ENCODE measurements around the gene C4orf17. TPM values are rescaled to one million over a fixed set of nuclear protein-coding genes. Genes with fewer than 3 reads are reported as not detected.
A peak's percentile ranks its signal among the peaks of the same experiment; 100 is the strongest.

C4orf17 gene
- total RNA-seq, 1 experiment from 2014 or later = not detected

GRCh38 chr4:99563310-99564186 lies 52.7 kb downstream of the C4orf17 start, which contains the start of gene TRMT10A:
Gene TRMT10A (minus strand): TSS chr4:99564039. CDS start chr4:99559338, 4,701 bp downstream.
- no peaks in the 10 kb centered on the region for H3K27me3 ChIP-seq (replicated peaks; ENCODE audit: control insufficient read depth, insufficient read depth, low read length)
- Mint-ChIP-seq H3K4me1 (ENCODE audit: low read depth, unreplicated experiment) (no peaks in the 10 kb centered on the region), H3K4me3 (ENCODE audit: unreplicated experiment) (peak within 1 kb of the TSS; percentile 94), H3K9me3 (ENCODE audit: unreplicated experiment) (no peaks in the 10 kb centered on the region), H3K27ac (ENCODE audit: unreplicated experiment) (peak within 1 kb of the TSS; percentile 99), H3K36me3 (ENCODE audit: insufficient read depth, unreplicated experiment) (peaks cover 8% of the 10 kb centered on the region), H3K27me3 (ENCODE audit: insufficient read depth, unreplicated experiment) (no peaks in the 10 kb centered on the region)
- no TSS peak for BruUV-seq (replicated peaks)
- POLR2A ChIA-PET = interaction anchor here (0.5 to 1.0 kb wide), 5 partner anchors 13 to 397 kb away, joined by 3 to 6 read pairs (median 4); no protein-coding TSS in a partner anchor
- H3K4me1 ChIP-seq = no peaks in the 10 kb centered on the region
- no peaks in the 10 kb centered on the region for H3K36me3 ChIP-seq (ENCODE audit: control insufficient read depth, insufficient read depth, low read length)
- CTCF ChIA-PET = interaction anchor here (0.6 to 1.8 kb wide), 4 partner anchors 17 to 905 kb away, joined by 3 to 20 read pairs (median 3); partner anchors contain the start of gene TSPAN5
- TF ChIP-seq, protein P1, sequence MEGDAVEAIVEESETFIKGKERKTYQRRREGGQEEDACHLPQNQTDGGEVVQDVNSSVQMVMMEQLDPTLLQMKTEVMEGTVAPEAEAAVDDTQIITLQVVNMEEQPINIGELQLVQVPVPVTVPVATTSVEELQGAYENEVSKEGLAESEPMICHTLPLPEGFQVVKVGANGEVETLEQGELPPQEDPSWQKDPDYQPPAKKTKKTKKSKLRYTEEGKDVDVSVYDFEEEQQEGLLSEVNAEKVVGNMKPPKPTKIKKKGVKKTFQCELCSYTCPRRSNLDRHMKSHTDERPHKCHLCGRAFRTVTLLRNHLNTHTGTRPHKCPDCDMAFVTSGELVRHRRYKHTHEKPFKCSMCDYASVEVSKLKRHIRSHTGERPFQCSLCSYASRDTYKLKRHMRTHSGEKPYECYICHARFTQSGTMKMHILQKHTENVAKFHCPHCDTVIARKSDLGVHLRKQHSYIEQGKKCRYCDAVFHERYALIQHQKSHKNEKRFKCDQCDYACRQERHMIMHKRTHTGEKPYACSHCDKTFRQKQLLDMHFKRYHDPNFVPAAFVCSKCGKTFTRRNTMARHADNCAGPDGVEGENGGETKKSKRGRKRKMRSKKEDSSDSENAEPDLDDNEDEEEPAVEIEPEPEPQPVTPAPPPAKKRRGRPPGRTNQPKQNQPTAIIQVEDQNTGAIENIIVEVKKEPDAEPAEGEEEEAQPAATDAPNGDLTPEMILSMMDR (IDR thresholded peaks at IDR 0.05; ENCODE audit: insufficient read depth in 1 of 2, low read depth in 1 of 2, low read length in 1 of 2, severe bottlenecking in 1 of 2, unreplicated experiment in 1 of 2) = no peak
- DNase-seq = peak; percentile 94 to 96
- peak within 1 kb of the TSS; percentile 89 for H3K4me3 ChIP-seq (ENCODE audit: low read depth, low read length)
- intact Hi-C loops (cut with micrococcal nuclease; ENCODE audit: unreplicated experiment) = loop anchor here (1.0 to 10.0 kb wide), 5 partner anchors 159 to 1301 kb away; partner anchors contain the start of genes H2AZ1 and RAP1GDS1
- H3K9me3 ChIP-seq = no peaks in the 10 kb centered on the region

- peak overlapping the region; percentile 29 for H3K4me3 Mint-ChIP-seq (ENCODE audit: unreplicated experiment)
- no peaks in the 10 kb centered on the region for H3K36me3 ChIP-seq (ENCODE audit: control insufficient read depth, insufficient read depth, low read length)
- POLR2A ChIA-PET = no interaction called here
- TF ChIP-seq, protein P1 (IDR thresholded peaks at IDR 0.05; ENCODE audit: insufficient read depth in 1 of 2, low read depth in 1 of 2, low read length in 1 of 2, severe bottlenecking in 1 of 2, unreplicated experiment in 1 of 2) = no peak
- H3K27ac Mint-ChIP-seq (ENCODE audit: unreplicated experiment) = no peak overlapping the region
- H3K9me3 Mint-ChIP-seq (ENCODE audit: unreplicated experiment) = no peaks in the 10 kb centered on the region
- CTCF ChIA-PET = no interaction called here
- no peaks in the 10 kb centered on the region for H3K4me1 Mint-ChIP-seq (ENCODE audit: low read depth, unreplicated experiment)
- no peaks in the 10 kb centered on the region for H3K27me3 ChIP-seq (replicated peaks; ENCODE audit: control insufficient read depth, insufficient read depth, low read length)
- H3K4me3 ChIP-seq (ENCODE audit: low read depth, low read length) = no peak overlapping the region
- H3K36me3 Mint-ChIP-seq (ENCODE audit: insufficient read depth, unreplicated experiment) = peaks cover 8% of the 10 kb centered on the region
- no peaks in the 10 kb centered on the region for H3K4me1 ChIP-seq
- DNase-seq = no peak
- intact Hi-C loops (cut with micrococcal nuclease; ENCODE audit: unreplicated experiment) = loop anchor here (5.0 to 10.0 kb wide), 3 partner anchors 157 to 1303 kb away; partner anchors contain the start of gene RAP1GDS1
- H3K27me3 Mint-ChIP-seq (ENCODE audit: insufficient read depth, unreplicated experiment) = no peaks in the 10 kb centered on the region
- BruUV-seq (replicated peaks) = no TSS peak
- no peaks in the 10 kb centered on the region for H3K9me3 ChIP-seq
Measured at GRCh38 chr4:99564921-99565320, 54.1 kb downstream of the C4orf17 start.

DNA sequence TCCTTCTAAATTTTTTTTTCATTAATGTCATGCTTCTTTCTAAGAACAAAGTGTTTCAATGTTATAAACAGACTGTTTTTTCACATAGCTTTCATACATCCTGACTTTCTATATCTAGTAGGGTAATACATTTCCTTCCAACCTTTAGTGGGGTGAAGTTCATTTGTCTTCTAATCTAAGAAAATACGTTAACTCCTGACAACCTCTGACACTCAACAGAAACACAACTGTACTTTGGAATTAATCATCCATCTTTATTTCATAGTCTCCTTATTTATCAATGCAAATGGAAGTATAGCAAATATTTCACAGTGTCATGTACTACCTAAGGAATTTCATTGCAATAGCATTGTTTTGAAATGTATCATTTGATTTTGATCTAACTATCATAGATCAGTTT lies 61.1 kb downstream of the C4orf17 start:
- Mint-ChIP-seq H3K4me1 (ENCODE audit: low read depth, unreplicated experiment) (no peaks in the 10 kb centered on the region), H3K27me3 (ENCODE audit: insufficient read depth, unreplicated experiment) (peaks cover 3% of the 10 kb centered on the region), H3K36me3 (ENCODE audit: insufficient read depth, unreplicated experiment) (no peaks in the 10 kb centered on the region), H3K27ac (ENCODE audit: unreplicated experiment) (no peak overlapping the region), H3K4me3 (ENCODE audit: unreplicated experiment) (no peak overlapping the region), H3K9me3 (ENCODE audit: unreplicated experiment) (no peaks in the 10 kb centered on the region)
- TF ChIP-seq, protein P1 (IDR thresholded peaks at IDR 0.05; ENCODE audit: insufficient read depth in 1 of 2, low read depth in 1 of 2, low read length in 1 of 2, severe bottlenecking in 1 of 2, unreplicated experiment in 1 of 2) = no peak
- ChIA-PET POLR2A (no interaction called here), CTCF (no interaction called here)
- intact Hi-C loops (cut with micrococcal nuclease; ENCODE audit: unreplicated experiment) = no loop called here
- Histone ChIP-seq H3K4me1 (peaks cover 11% of the 10 kb centered on the region; the same call in 1 of the 2 replicates), H3K4me3 (ENCODE audit: low read depth, low read length) (no peak overlapping the region), H3K36me3 (ENCODE audit: control insufficient read depth, insufficient read depth, low read length) (no peaks in the 10 kb centered on the region), H3K9me3 (no peaks in the 10 kb centered on the region), H3K27me3 (replicated peaks; ENCODE audit: control insufficient read depth, insufficient read depth, low read length) (no peaks in the 10 kb centered on the region; the same call in 1 of the 2 replicates)
- no peak for DNase-seq
- no TSS peak for BruUV-seq (replicated peaks)

All from Caco-2 (cell line).